H9 (cell line): Measurements from ENCODE around the gene UBALD1. TPM values are rescaled to one million over a fixed set of nuclear protein-coding genes. Genes with fewer than 3 reads are reported as not detected.
A peak's percentile ranks its signal among the peaks of the same experiment; 100 is the strongest.

Source experiments
- DNase-seq: peaks from one replicate; pipeline ENCODE4 v3.0.0-alpha.2; 2017
- H2AFZ ChIP-seq: one replicate; pipeline ENCODE4 v1.6.1; 2013; ENCODE audit warnings: mild to moderate bottlenecking, low read length, control low read depth, moderate library complexity
- H2AK5ac ChIP-seq: 2 replicates; pipeline ENCODE4 v1.6.1; 2013; ENCODE audit warnings: low read length, control low read depth, mixed read lengths; ENCODE audit not compliant: insufficient read length
- H2BK120ac ChIP-seq: one replicate; pipeline ENCODE4 v1.6.1; 2013; ENCODE audit warnings: low read depth, mild to moderate bottlenecking, low read length, control low read depth, inconsistent platforms; ENCODE audit not compliant: poor library complexity, severe bottlenecking
- H2BK12ac ChIP-seq: 2 replicates; pipeline ENCODE4 v1.6.1; 2013; ENCODE audit warnings: low read length, control low read depth, mixed read lengths, low read depth; ENCODE audit not compliant: insufficient read length
- H2BK15ac ChIP-seq: 2 replicates; pipeline ENCODE4 v1.6.1; 2013; ENCODE audit warnings: low read depth, low read length, control low read depth
- H2BK20ac ChIP-seq: one replicate; pipeline ENCODE4 v1.6.1; 2013; ENCODE audit warnings: low read depth, mild to moderate bottlenecking, low read length, control low read depth, inconsistent platforms; ENCODE audit not compliant: poor library complexity, severe bottlenecking
- H2BK5ac ChIP-seq: 2 replicates; pipeline ENCODE4 v1.6.1; 2013; ENCODE audit warnings: low read length, control low read depth, mixed read lengths; ENCODE audit not compliant: insufficient read length
- H3K14ac ChIP-seq: 2 replicates; pipeline ENCODE4 v1.6.1; 2013; ENCODE audit warnings: low read length, control low read depth; ENCODE audit not compliant: insufficient read depth
- H3K18ac ChIP-seq: 2 replicates; pipeline ENCODE4 v1.6.1; 2013; ENCODE audit warnings: low read depth, mild to moderate bottlenecking, mixed read lengths, low read length, control low read depth; ENCODE audit not compliant: insufficient read length
- H3K23ac ChIP-seq: 2 replicates; pipeline ENCODE4 v1.6.1; 2013; ENCODE audit warnings: low read length, control low read depth, mixed read lengths, low read depth; ENCODE audit not compliant: insufficient read length
- H3K23me2 ChIP-seq: 2 replicates; pipeline ENCODE4 v1.6.1; 2013; ENCODE audit warnings: low read depth, mild to moderate bottlenecking, mixed read lengths, low read length, control low read depth; ENCODE audit not compliant: insufficient read length, poor library complexity, severe bottlenecking
- H3K27ac ChIP-seq: 2 replicates; pipeline ENCODE4 v1.5.1; 2013; ENCODE audit warnings: low read length, control low read depth, mixed read lengths, low read depth; ENCODE audit not compliant: insufficient read length
- H3K27me3 ChIP-seq: 2 replicates; pipeline ENCODE4 v1.6.1; 2013; ENCODE audit warnings: low read length, control low read depth, inconsistent platforms; ENCODE audit not compliant: insufficient read depth
- H3K4ac ChIP-seq: 2 replicates; pipeline ENCODE4 v1.6.1; 2013; ENCODE audit warnings: low read depth, mild to moderate bottlenecking, control low read depth, inconsistent platforms, low read length, moderate library complexity
- H3K4me1 ChIP-seq: 2 replicates; pipeline ENCODE4 v1.6.1; 2013; ENCODE audit warnings: low read length, control low read depth, inconsistent platforms; ENCODE audit not compliant: insufficient read depth
- H3K4me2 ChIP-seq: 2 replicates; pipeline ENCODE4 v1.6.1; 2013; ENCODE audit warnings: low read length, control low read depth, mixed read lengths; ENCODE audit not compliant: insufficient read length, insufficient read depth
- H3K56ac ChIP-seq: 2 replicates; pipeline ENCODE4 v1.6.1; 2013; ENCODE audit warnings: low read depth, mild to moderate bottlenecking, mixed read lengths, low read length, control low read depth; ENCODE audit not compliant: insufficient read length
- H3K79me1 ChIP-seq: 2 replicates; pipeline ENCODE4 v1.6.1; 2013; ENCODE audit warnings: low read depth, mild to moderate bottlenecking, moderate library complexity, low read length, control low read depth, inconsistent platforms; ENCODE audit not compliant: insufficient read depth, poor library complexity, severe bottlenecking
- H3K79me2 ChIP-seq: 2 replicates; pipeline ENCODE4 v1.6.1; 2013; ENCODE audit warnings: low read length, control low read depth, inconsistent platforms; ENCODE audit not compliant: insufficient read depth
- H3K9ac ChIP-seq: 2 replicates; pipeline ENCODE4 v1.6.1; 2013; ENCODE audit warnings: low read length, control low read depth, mixed read lengths; ENCODE audit not compliant: insufficient read length; ENCODE audit errors: extremely low read depth
- H3K9me3 ChIP-seq: one replicate; pipeline ENCODE4 v1.6.1; 2013; ENCODE audit warnings: low read depth, low read length, inconsistent platforms; ENCODE audit not compliant: control insufficient read depth
- H3T11ph ChIP-seq: one replicate; pipeline ENCODE4 v1.6.1; 2013; ENCODE audit warnings: mild to moderate bottlenecking, low read length, control low read depth, inconsistent platforms
- H4K20me1 ChIP-seq: one replicate; pipeline ENCODE4 v1.6.1; 2013; ENCODE audit not compliant: control insufficient read depth, insufficient read length, insufficient read depth
- H4K5ac ChIP-seq: 2 replicates; pipeline ENCODE4 v1.6.1; 2013; ENCODE audit warnings: low read depth, mild to moderate bottlenecking, mixed read lengths, low read length, control low read depth; ENCODE audit not compliant: insufficient read length
- H4K8ac ChIP-seq: replicated peaks from 2 replicates; pipeline ENCODE4 v1.6.1; 2013; ENCODE audit warnings: low read length, control low read depth, mixed read lengths, low read depth; ENCODE audit not compliant: insufficient read length
- H4K91ac ChIP-seq: 2 replicates; pipeline ENCODE4 v1.6.1; 2013; ENCODE audit warnings: low read depth, mild to moderate bottlenecking, moderate library complexity, mixed read lengths, low read length, control low read depth; ENCODE audit not compliant: insufficient read length
- H3K27ac Mint-ChIP-seq, 3 experiments: 2 replicates in 2 of 3; 3 replicates in 1 of 3; pipeline ENCODE4 v1.8.0; 2020 to 2021; ENCODE audit warnings: mixed read lengths in 3 of 3, mild to moderate bottlenecking in 1 of 3, moderate library complexity in 1 of 3
- H3K27me3 Mint-ChIP-seq: 2 replicates; pipeline ENCODE4 v1.8.0; 2021; ENCODE audit warnings: low read depth, mild to moderate bottlenecking, moderate library complexity, mixed read lengths
- H3K36me3 Mint-ChIP-seq, 3 experiments: 2 replicates in 2 of 3; 3 replicates in 1 of 3; pipeline ENCODE4 v1.8.0; 2020 to 2021; ENCODE audit warnings: low read depth in 3 of 3, mixed read lengths in 3 of 3; ENCODE audit not compliant: insufficient read depth in 1 of 3
- H3K4me1 Mint-ChIP-seq, 2 experiments: 2 replicates each; pipeline ENCODE4 v1.8.0; 2020; ENCODE audit warnings: mixed read lengths in 2 of 2
- H3K4me3 Mint-ChIP-seq, 2 experiments: 2 replicates in 1 of 2; 3 replicates in 1 of 2; pipeline ENCODE4 v1.8.0; 2020 to 2021; ENCODE audit warnings: mild to moderate bottlenecking in 2 of 2, mixed read lengths in 2 of 2, moderate library complexity in 1 of 2
- H3K9me3 Mint-ChIP-seq, 2 experiments: 2 replicates in 1 of 2; 3 replicates in 1 of 2; pipeline ENCODE4 v1.8.0; 2020; ENCODE audit warnings: mild to moderate bottlenecking in 2 of 2, mixed read lengths in 2 of 2, moderate library complexity in 1 of 2
- WGBS: extraction: QIAGEN DNeasy Blood & Tissue Kit; methylation state at CpG from one replicate; pipeline ENCODE4 v1.1.7; 2013; ENCODE audit warnings: missing lambda C conversion rate, low lambda C conversion rate, mixed read lengths; ENCODE audit not compliant: insufficient read length; ENCODE audit errors: extremely low coverage; 5-methylcytosine and 5-hydroxymethylcytosine counted together
- total RNA-seq: library from RNA; stranded (reverse); gene quantifications from 2 replicates; pipeline ENCODE4 v1.2.1, GENCODE V29; 2021
- TF ChIP-seq, protein P1 (sequence below): fragments of 200-600 bp; sonication (generic); conservative IDR thresholded peaks from 3 replicates; pipeline ENCODE4 v1.8.0; 2021; ENCODE audit warnings: antibody characterized with exemption, mild to moderate bottlenecking

The UBALD1 gene
- total RNA-seq, 1 experiment from 2014 or later, result 80.9 TPM

DNA sequence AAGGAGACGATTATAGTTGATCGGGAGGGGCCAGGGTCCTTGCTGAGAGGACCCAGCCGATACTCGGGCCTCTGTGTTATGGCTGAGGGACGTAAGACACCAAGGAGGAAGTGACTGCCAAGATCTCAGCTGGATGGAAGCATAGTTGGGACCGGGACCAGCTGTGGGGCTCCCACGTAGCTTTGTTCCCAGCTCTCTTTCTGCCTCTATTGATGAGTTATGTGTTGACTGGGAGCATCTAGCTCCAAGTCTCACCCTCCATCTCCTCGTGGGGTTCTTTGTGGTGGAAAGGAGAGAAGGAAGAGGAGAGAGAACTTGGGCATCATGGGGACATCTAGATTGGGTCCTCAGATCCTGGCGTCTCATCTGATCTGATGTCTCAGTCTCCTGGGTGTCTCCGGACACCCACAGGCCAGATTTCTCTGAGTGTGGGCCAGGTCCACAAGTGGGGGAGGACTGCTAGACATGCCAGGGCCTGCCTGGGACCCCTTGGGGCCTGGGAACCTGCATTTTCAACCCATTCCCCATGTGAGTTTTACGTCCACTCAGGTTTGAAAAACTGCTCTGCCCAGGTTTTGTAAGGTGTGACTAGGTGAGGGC lies 11.0 kb upstream of the UBALD1 start:
- DNase-seq, result no peak
- peaks cover 17% of the 10 kb centered on the region; the same call in 1 of the 2 replicates for H3K79me2 ChIP-seq

More for the DNA sequence above, 11.0 kb upstream of the UBALD1 start:
- peaks cover 10% of the 10 kb centered on the region for H3K23me2 ChIP-seq
- no peak overlapping the region for H3T11ph ChIP-seq
- no peak overlapping the region for H3K23ac ChIP-seq
- H3K18ac ChIP-seq, result peak overlapping the region; percentile 63
- H3K56ac ChIP-seq, result no peak overlapping the region
- peak overlapping the region; percentile 79 for H3K4me2 ChIP-seq
- H2AFZ ChIP-seq, result no peak overlapping the region
- H3K4me3 Mint-ChIP-seq, result peak overlapping the region; percentile 89 to 98
- peaks cover 16 to 20% (median 16%) of the 10 kb centered on the region in 3 experiments for H3K36me3 Mint-ChIP-seq
- no peak overlapping the region for H4K5ac ChIP-seq
- no peak overlapping the region for H2BK12ac ChIP-seq
- no peak overlapping the region for H4K91ac ChIP-seq
- no peaks in the 10 kb centered on the region for H3K4me1 ChIP-seq
- no peak overlapping the region for H2BK15ac ChIP-seq
- H3K27ac Mint-ChIP-seq, result peak overlapping the region; percentile 95 to 97 (median 96); a peak in 6 of 7 replicates
- H3K9me3 ChIP-seq, result no peaks in the 10 kb centered on the region
- no peak overlapping the region for H2BK120ac ChIP-seq
- no peak overlapping the region for H2AK5ac ChIP-seq
- no peak overlapping the region for H3K27ac ChIP-seq
- TF ChIP-seq, protein P1, sequence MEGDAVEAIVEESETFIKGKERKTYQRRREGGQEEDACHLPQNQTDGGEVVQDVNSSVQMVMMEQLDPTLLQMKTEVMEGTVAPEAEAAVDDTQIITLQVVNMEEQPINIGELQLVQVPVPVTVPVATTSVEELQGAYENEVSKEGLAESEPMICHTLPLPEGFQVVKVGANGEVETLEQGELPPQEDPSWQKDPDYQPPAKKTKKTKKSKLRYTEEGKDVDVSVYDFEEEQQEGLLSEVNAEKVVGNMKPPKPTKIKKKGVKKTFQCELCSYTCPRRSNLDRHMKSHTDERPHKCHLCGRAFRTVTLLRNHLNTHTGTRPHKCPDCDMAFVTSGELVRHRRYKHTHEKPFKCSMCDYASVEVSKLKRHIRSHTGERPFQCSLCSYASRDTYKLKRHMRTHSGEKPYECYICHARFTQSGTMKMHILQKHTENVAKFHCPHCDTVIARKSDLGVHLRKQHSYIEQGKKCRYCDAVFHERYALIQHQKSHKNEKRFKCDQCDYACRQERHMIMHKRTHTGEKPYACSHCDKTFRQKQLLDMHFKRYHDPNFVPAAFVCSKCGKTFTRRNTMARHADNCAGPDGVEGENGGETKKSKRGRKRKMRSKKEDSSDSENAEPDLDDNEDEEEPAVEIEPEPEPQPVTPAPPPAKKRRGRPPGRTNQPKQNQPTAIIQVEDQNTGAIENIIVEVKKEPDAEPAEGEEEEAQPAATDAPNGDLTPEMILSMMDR, result no peak
- no peak overlapping the region for H3K4ac ChIP-seq
- peaks cover 0 to 2% of the 10 kb centered on the region in 2 experiments; a peak in 2 of 5 replicates for H3K9me3 Mint-ChIP-seq
- no peak overlapping the region for H4K8ac ChIP-seq
- no CpG with 5 or more reads among the region's 11 CpGs for WGBS
- H3K79me1 ChIP-seq, result peaks cover 10% of the 10 kb centered on the region
- peaks cover 16 to 20% of the 10 kb centered on the region in 2 experiments for H3K4me1 Mint-ChIP-seq
- H2BK5ac ChIP-seq, result no peak overlapping the region
- H3K27me3 ChIP-seq, result no peaks in the 10 kb centered on the region
- peak overlapping the region; percentile 45 for H3K9ac ChIP-seq
- no peak overlapping the region for H2BK20ac ChIP-seq
- H3K14ac ChIP-seq, result peak overlapping the region; percentile 16; the same call in 1 of the 2 replicates
- H4K20me1 ChIP-seq, result no peaks in the 10 kb centered on the region
- H3K27me3 Mint-ChIP-seq, result no peaks in the 10 kb centered on the region
